HepG2 (cell line): ENCODE measurements around the gene CAMK2D. TPM values are rescaled to one million over a fixed set of nuclear protein-coding genes. Genes with fewer than 3 reads are reported as not detected.

Source experiments
- AGO2 ChIP-seq: fragments of 200-400 bp; formaldehyde crosslinking; optimal IDR thresholded peaks from 2 replicates; pipeline ENCODE3; 2017; ENCODE audit warnings: mild to moderate bottlenecking, low read depth, low read length, moderate library complexity
- CENPBD1 ChIP-seq: sonication (generic); formaldehyde crosslinking; IDR thresholded peaks from 2 replicates; pipeline ENCODE4 v1.8.0; 2022; ENCODE audit warnings: missing genetic modification reagents, low read depth, mild to moderate bottlenecking, borderline replicate concordance
- CREBL2 ChIP-seq: sonication (generic); formaldehyde crosslinking; IDR thresholded peaks from 2 replicates; pipeline ENCODE4 v1.8.1; 2023; ENCODE audit warnings: missing genetic modification reagents, mild to moderate bottlenecking, borderline replicate concordance
- E2F1 ChIP-seq: sonication (generic); formaldehyde crosslinking; IDR thresholded peaks from 2 replicates; pipeline ENCODE4 v1.5.0; 2020; ENCODE audit warnings: missing genetic modification reagents
- FOXP1 ChIP-seq, 2 experiments: fragments of 450-650 bp in 1 of 2; IDR thresholded peaks; 2 replicates each; pipeline ENCODE4 v1.6.1; 2017 to 2018; ENCODE audit warnings: antibody characterized with exemption in 1 of 2
- HMGXB3 ChIP-seq: sonication (generic); formaldehyde crosslinking; IDR thresholded peaks from 2 replicates; pipeline ENCODE4 v1.4.0; 2020; ENCODE audit warnings: missing genetic modification reagents, borderline replicate concordance
- IKZF4 ChIP-seq: sonication (generic); formaldehyde crosslinking; IDR thresholded peaks from 2 replicates; pipeline ENCODE4 v1.5.1; 2020; ENCODE audit warnings: borderline replicate concordance, mild to moderate bottlenecking, low read depth, missing genetic modification reagents; ENCODE audit errors: not compliant biosample characterization
- KDM5A ChIP-seq: fragments of 200-600 bp; sonication (generic); IDR thresholded peaks from 2 replicates; pipeline ENCODE4 v1.7.0; 2018; ENCODE audit warnings: antibody characterized with exemption, mild to moderate bottlenecking, low read length, borderline replicate concordance
- MTERF4 ChIP-seq: sonication (generic); formaldehyde crosslinking; IDR thresholded peaks from 2 replicates; pipeline ENCODE4 v1.8.0; 2023; ENCODE audit warnings: mild to moderate bottlenecking, missing genetic modification reagents
- NKX3-1 ChIP-seq: sonication (generic); formaldehyde crosslinking; IDR thresholded peaks from 2 replicates; pipeline ENCODE4 v1.5.0; 2020; ENCODE audit warnings: missing genetic modification reagents
- PAX8 ChIP-seq: sonication (generic); formaldehyde crosslinking; IDR thresholded peaks from 2 replicates; pipeline ENCODE4 v1.8.0; 2022; ENCODE audit warnings: mild to moderate bottlenecking, missing genetic modification reagents, borderline replicate concordance
- PLSCR1 ChIP-seq: sonication (generic); formaldehyde crosslinking; IDR thresholded peaks from 2 replicates; pipeline ENCODE4 v1.5.0; 2020; ENCODE audit warnings: missing genetic modification reagents, mild to moderate bottlenecking, borderline replicate concordance
- RARG ChIP-seq: sonication (generic); formaldehyde crosslinking; IDR thresholded peaks from 2 replicates; pipeline ENCODE4 v1.4.0; 2020; ENCODE audit warnings: low read depth, mild to moderate bottlenecking, missing genetic modification reagents
- RBAK ChIP-seq: sonication (generic); formaldehyde crosslinking; IDR thresholded peaks from 2 replicates; pipeline ENCODE4 v1.5.1; 2020; ENCODE audit warnings: mild to moderate bottlenecking, missing genetic modification reagents
- REPIN1 ChIP-seq: sonication (generic); formaldehyde crosslinking; IDR thresholded peaks from 2 replicates; pipeline ENCODE4 v1.8.0; 2022; ENCODE audit warnings: missing genetic modification reagents, low read depth, mild to moderate bottlenecking, borderline replicate concordance
- SP2 ChIP-seq: sonication (generic); formaldehyde crosslinking; IDR thresholded peaks from 2 replicates; pipeline ENCODE4 v1.5.1; 2020; ENCODE audit warnings: mild to moderate bottlenecking, missing genetic modification reagents
- ZBTB4 ChIP-seq: sonication (generic); formaldehyde crosslinking; IDR thresholded peaks from 2 replicates; pipeline ENCODE4 v1.4.0; 2020; ENCODE audit warnings: missing genetic modification reagents, mild to moderate bottlenecking, borderline replicate concordance
- polyA plus RNA-seq, 8 experiments: library from polyadenylated mRNA; depleted of rRNA in 3 of 8; stranded (reverse) in 7 of 8; unstranded in 1 of 8; fragments of >200 nt; fragmentation: Illumina TruSeq in 4 of 8; extraction: Trizol in 4 of 8; gene quantifications; 2 replicates each; pipeline versions ENCODE4 v1.2.1 to v1.2.3, GENCODE V29; 2011 to 2016; ENCODE audit warnings: low read depth in 4 of 8, missing spikeins in 1 of 8, mixed read lengths in 1 of 8; ENCODE audit not compliant: insufficient read depth in 1 of 8
- total RNA-seq, 5 experiments: library from RNA; depleted of rRNA; stranded (reverse); fragments of >200 nt; fragmentation: Illumina TruSeq; extraction: Trizol; gene quantifications; 2 replicates each; pipeline ENCODE4 v1.2.3, GENCODE V29; 2016; ENCODE audit warnings: low read depth in 1 of 5

CAMK2D gene
- total and polyA plus RNA-seq, 2 of the 13 experiments (the other 11 are each of a cell fraction or from before 2014, with no cell fraction given): 18.0 to 65.4 TPM

GRCh38 chr4:113547487-113548042 lies 214.0 kb downstream of the CAMK2D start (continued):
- TF ChIP-seq HMGXB3 (CRISPR knock-in tag) (peak; percentile 83; the same call in 1 of the 2 replicates), NKX3-1 (no peak), MTERF4 (CRISPR knock-in tag) (no peak), REPIN1 (CRISPR knock-in tag) (peak; percentile 96), RBAK (no peak), PAX8 (CRISPR knock-in tag) (no peak), SP2 (CRISPR knock-in tag) (no peak), AGO2 (no peak), CREBL2 (CRISPR knock-in tag) (no peak), E2F1 (CRISPR knock-in tag) (no peak), CENPBD1 (CRISPR knock-in tag) (no peak), RARG (CRISPR knock-in tag) (no peak), FOXP1 (IDR thresholded peaks at IDR 0.05) (peak; percentile 99), FOXP1 (CRISPR knock-in tag; IDR thresholded peaks at IDR 0.05) (peak; percentile 97), PLSCR1 (CRISPR knock-in tag) (no peak), IKZF4 (no peak), KDM5A (no peak), ZBTB4 (no peak)
